Right lobe of liver (tissue), 6 donors: ENCODE results near the gene PSME2. TPM values are rescaled to one million over a fixed set of nuclear protein-coding genes. Genes with fewer than 3 reads are reported as not detected.

ENCODE experiments used
- ATAC-seq, 4 donors: fragments of 200-7000 bp; cut with Tn5 transposase; one replicate each; pipeline ENCODE4 v1.9.1; 2020; ENCODE audit warnings: mild to moderate bottlenecking in 4 of 4, moderate library complexity in 4 of 4
- DNase-seq, 3 donors: peaks; one replicate each; pipeline ENCODE4 v3.0.0-alpha.2; 2020
- H3K27ac ChIP-seq, 3 donors: fragments of 200-600 bp; one replicate each; pipeline ENCODE4 v1.8.0; 2022
- H3K27me3 ChIP-seq, 2 donors: fragments of 200-600 bp; one replicate each; pipeline ENCODE4 v1.8.0; 2022
- H3K36me3 ChIP-seq, 4 donors: fragments of 200-600 bp; sonication (generic) in 1 of 4; one replicate each; pipeline versions ENCODE4 v1.5.1 to v1.8.0; 2017 to 2022; ENCODE audit warnings: control low read depth in 1 of 4
- H3K4me1 ChIP-seq, 4 donors: fragments of 200-600 bp; sonication (generic) in 1 of 4; one replicate each; pipeline versions ENCODE4 v1.5.1 to v1.8.0; 2017 to 2022; ENCODE audit warnings: control low read depth in 1 of 4
- H3K4me3 ChIP-seq, 3 donors: fragments of 200-600 bp; one replicate each; pipeline ENCODE4 v1.8.0; 2022
- H3K9me3 ChIP-seq, 4 donors: fragments of 200-600 bp; sonication (generic) in 1 of 4; one replicate each; pipeline versions ENCODE4 v1.5.1 to v1.8.0; 2017 to 2022; ENCODE audit warnings: control low read depth in 1 of 4
- CTCF ChIP-seq, 4 donors: fragments of 200-600 bp in 3 of 4; fragments of 450-650 bp in 1 of 4; IDR thresholded peaks; one replicate each; pipeline versions ENCODE4 v1.5.1 to v1.8.0; 2016 to 2022; ENCODE audit warnings: antibody characterized with exemption in 4 of 4, mild to moderate bottlenecking in 2 of 4
- POLR2A ChIP-seq: fragments of 450-650 bp; IDR thresholded peaks from one replicate; pipeline ENCODE4 v1.6.1; 2017; ENCODE audit warnings: antibody characterized with exemption, mild to moderate bottlenecking
- WGBS: methylation state at CpG from one replicate; pipeline ENCODE4 v1.1.6; 2018; ENCODE audit warnings: low coverage, low lambda C conversion rate; ENCODE audit not compliant: insufficient coverage; ENCODE audit errors: missing lambda C conversion rate; 5-methylcytosine and 5-hydroxymethylcytosine counted together
- intact Hi-C, 2 donors: fragments of 100-400 bp; cut with DNase I; formaldehyde crosslinking; loops; one replicate each; pipeline versions ENCODE4 v1.11.2 to v1.14.1; 2022
- total RNA-seq, 6 experiments: library from RNA; depleted of rRNA in 2 of 6; stranded (reverse); fragments of >200 nt in 2 of 6; fragmentation: NEBNext Ultra II Directional in 3 of 6; extraction: Animal tissue kit (Norgen Biotek cat#: 25700) in 3 of 6; gene quantifications; one replicate each; pipeline versions ENCODE4 v1.1.0 to v1.2.4, GENCODE V29; 2016 to 2023
- donor health status: DM: no; HTN: yes; CAD: no.
- donor health status: DM: no; HTN: no; CAD: no.
- donor health status: DM: no; HTN: no; CAD: no.
- donor health status: DM: no; HTN: yes; CAD: no.
- donor health status: DM: no; HTN: yes; CAD: no.

Gene PSME2
- total RNA-seq, 6 experiments from 2014 or later = 66.1 to 142 (median 110) TPM

GRCh38 chr14:24139272-24139934, 7.0 kb downstream of the PSME2 start:
- Histone ChIP-seq H3K27ac (peak overlapping the region in 1 of 3 donors; percentile 34), H3K36me3 (peaks cover 0 to 30% (median 6%) of the 10 kb centered on the region in 4 donors), H3K4me1 (peaks cover 0 to 41% (median 6%) of the 10 kb centered on the region in 4 donors), H3K4me3 (peak overlapping the region in 1 of 3 donors; percentile 75), H3K9me3 (no peaks in the 10 kb centered on the region), H3K27me3 (no peaks in the 10 kb centered on the region)
- TF ChIP-seq CTCF (IDR thresholded peaks at IDR 0.05) (no peak), POLR2A (no peak)
- intact Hi-C loops = no loop called here
- WGBS = 82% methylated on average over 5 of the region's 9 CpGs
- DNase-seq = no peak
- no peak for ATAC-seq

GRCh38 chr14:24138396-24139271, 7.8 kb downstream of the PSME2 start:
- ATAC-seq (no peak), DNase-seq (no peak)
- Histone ChIP-seq H3K4me1 (peaks cover 0 to 41% (median 6%) of the 10 kb centered on the region in 4 donors), H3K27ac (no peak overlapping the region), H3K36me3 (peaks cover 0 to 23% (median 4%) of the 10 kb centered on the region in 4 donors), H3K27me3 (no peaks in the 10 kb centered on the region), H3K9me3 (no peaks in the 10 kb centered on the region), H3K4me3 (no peak overlapping the region)
- intact Hi-C loops = no loop called here
- whole genome bisulfite sequencing = 78% methylated on average over 10 of the region's 13 CpGs
- TF ChIP-seq POLR2A (no peak), CTCF (IDR thresholded peaks at IDR 0.05) (no peak)

DNA sequence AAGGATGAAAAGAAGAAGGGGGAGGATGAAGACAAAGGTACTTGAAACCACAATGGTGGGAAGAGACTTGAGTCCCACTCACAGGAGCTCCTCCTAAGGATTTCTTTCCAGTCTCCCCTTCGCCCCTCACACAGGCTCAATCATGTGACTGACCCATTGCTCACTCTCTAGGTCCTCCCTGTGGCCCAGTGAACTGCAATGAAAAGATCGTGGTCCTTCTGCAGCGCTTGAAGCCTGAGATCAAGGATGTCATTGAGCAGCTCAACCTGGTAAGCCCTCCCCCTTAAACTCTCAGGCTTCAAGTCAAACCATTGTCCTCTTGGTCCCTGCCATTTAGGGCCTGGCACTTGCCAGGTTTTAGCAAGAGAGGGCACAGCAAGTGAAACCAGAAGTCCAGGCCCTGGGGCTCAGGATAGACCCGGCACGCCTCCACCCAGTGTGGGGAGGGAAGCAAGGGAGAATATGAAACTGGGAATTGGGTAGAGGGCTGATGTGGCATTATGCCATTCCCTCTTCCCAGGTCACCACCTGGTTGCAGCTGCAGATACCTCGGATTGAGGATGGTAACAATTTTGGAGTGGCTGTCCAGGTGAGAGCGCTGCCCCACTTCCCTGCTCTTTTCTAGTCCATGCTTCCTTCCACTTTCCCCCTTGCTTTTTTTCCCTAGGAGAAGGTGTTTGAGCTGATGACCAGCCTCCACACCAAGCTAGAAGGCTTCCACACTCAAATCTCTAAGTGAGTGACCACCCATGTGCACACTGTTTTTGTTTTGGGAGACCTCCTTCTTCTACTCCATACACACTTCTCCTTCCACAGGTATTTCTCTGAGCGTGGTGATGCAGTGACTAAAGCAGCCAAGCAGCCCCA, 8.6 kb downstream of the PSME2 start:
- no peaks in the 10 kb centered on the region for H3K9me3 ChIP-seq
- H3K36me3 ChIP-seq = peaks cover 0 to 21% (median 4%) of the 10 kb centered on the region in 4 donors
- no peaks in the 10 kb centered on the region for H3K27me3 ChIP-seq
- peaks cover 0 to 41% (median 7%) of the 10 kb centered on the region in 4 donors for H3K4me1 ChIP-seq
- no peak for ATAC-seq
- H3K27ac ChIP-seq = no peak overlapping the region
- no peak overlapping the region for H3K4me3 ChIP-seq
- no peak for DNase-seq
- WGBS = 83% methylated on average over 4 of the region's 8 CpGs
- intact Hi-C loops = no loop called here
- no peak for TF ChIP-seq POLR2A

- Histone ChIP-seq H3K27ac (peak overlapping the region; percentile 87 to 98 (median 94)), H3K4me1 (peaks cover 0 to 44% (median 9%) of the 10 kb centered on the region in 4 donors), H3K36me3 (peaks cover 0 to 21% (median 4%) of the 10 kb centered on the region in 4 donors), H3K4me3 (peak overlapping the region; percentile 95 to 99 (median 98)), H3K27me3 (no peaks in the 10 kb centered on the region), H3K9me3 (no peaks in the 10 kb centered on the region)
- no peak for DNase-seq
- 19% methylated on average over 11 of the region's 13 CpGs for WGBS
- ATAC-seq = no peak
- TF ChIP-seq POLR2A (no peak), CTCF (IDR thresholded peaks at IDR 0.05) (no peak)
- intact Hi-C loops = no loop called here
Measured at GRCh38 chr14:24136684-24137528, 9.5 kb downstream of the PSME2 start.
